Measurements from ENCODE around the gene CAV2. TPM values are rescaled to one million over a fixed set of nuclear protein-coding genes. Genes with fewer than 3 reads are reported as not detected.

Gene CAV2
- polyA plus RNA-seq, 1 of the 3 experiments (the other 2 are of a cell fraction) = 182 TPM

DNA sequence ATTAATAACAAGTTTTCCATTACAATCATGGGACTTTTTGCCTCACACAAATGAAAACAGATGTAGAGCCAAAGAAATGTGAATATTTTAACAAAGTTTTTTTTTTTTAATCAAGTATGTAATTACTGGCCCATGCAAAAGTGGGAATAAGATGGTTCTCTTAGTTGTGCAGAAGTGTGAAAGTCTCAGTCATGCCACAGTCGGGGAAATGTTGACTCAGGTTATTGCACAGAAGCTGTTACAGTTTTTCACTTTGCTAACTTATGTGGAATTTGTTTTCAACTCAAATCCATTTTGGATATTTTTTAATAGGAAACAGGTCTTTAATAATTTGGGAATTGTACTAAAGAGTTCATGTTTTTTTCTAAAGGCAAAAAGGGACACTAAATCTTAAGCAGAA lies 44.0 kb upstream of the CAV2 start:
- Histone ChIP-seq H4K20me1 (ENCODE audit: insufficient read depth) (no peaks in the 10 kb centered on the region), H3K36me3 (replicated peaks in 1 of 2; ENCODE audit: control insufficient read depth in 1 of 2, insufficient read depth in 2 of 2, low read length in 1 of 2) (no peaks in the 10 kb centered on the region), H3K4me1 (ENCODE audit: control insufficient read depth in 1 of 2, insufficient read depth in 2 of 2, low read depth in 1 of 2, low read length in 1 of 2) (peaks cover 0 to 16% of the 10 kb centered on the region in 2 experiments; a peak in 3 of 4 replicates), H3K9me3 (no peaks in the 10 kb centered on the region), H3K4me3 (ENCODE audit: low read depth in 2 of 2, low read length in 1 of 2) (no peak overlapping the region; a peak in 1 of 4 replicates), H3K27ac (ENCODE audit: low read depth in 2 of 2, low read length in 1 of 2) (peak overlapping the region; percentile 68 to 78; a peak in 3 of 4 replicates), H3K79me2 (ENCODE audit: insufficient read depth) (no peaks in the 10 kb centered on the region), H3K4me2 (peak overlapping the region; percentile 62), H2AFZ (ENCODE audit: low read depth) (peak overlapping the region; percentile 67), H3K9ac (peak overlapping the region; percentile 11; the same call in 1 of the 2 replicates), H3K9me2 (no peaks in the 10 kb centered on the region), H3F3A (replicated peaks; ENCODE audit: insufficient read depth) (peaks cover 26% of the 10 kb centered on the region), H3K27me3 (ENCODE audit: insufficient read depth) (no peaks in the 10 kb centered on the region)
- no peak for DNase-seq
- ChIA-PET POLR2A (no interaction called here), CTCF (interaction anchor here (1.1 kb wide), 1 partner anchor 133 kb away, joined by 3 read pairs; no protein-coding TSS in a partner anchor)
- 35% methylated on average over 1 of the region's 1 CpG for WGBS (ENCODE audit: low lambda C conversion rate)
- TF ChIP-seq, protein P1, sequence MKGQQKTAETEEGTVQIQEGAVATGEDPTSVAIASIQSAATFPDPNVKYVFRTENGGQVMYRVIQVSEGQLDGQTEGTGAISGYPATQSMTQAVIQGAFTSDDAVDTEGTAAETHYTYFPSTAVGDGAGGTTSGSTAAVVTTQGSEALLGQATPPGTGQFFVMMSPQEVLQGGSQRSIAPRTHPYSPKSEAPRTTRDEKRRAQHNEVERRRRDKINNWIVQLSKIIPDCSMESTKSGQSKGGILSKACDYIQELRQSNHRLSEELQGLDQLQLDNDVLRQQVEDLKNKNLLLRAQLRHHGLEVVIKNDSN (IDR thresholded peaks at IDR 0.05; ENCODE audit: borderline replicate concordance, low read depth) = no peak
- TF ChIP-seq SMC3 (IDR thresholded peaks at IDR 0.05; ENCODE audit: low read depth, low read length) (no peak), MEF2A (IDR thresholded peaks at IDR 0.05; ENCODE audit: borderline replicate concordance, low read depth) (no peak), FOXM1 (IDR thresholded peaks at IDR 0.05; ENCODE audit: low read depth) (no peak), EP300 (IDR thresholded peaks at IDR 0.05; ENCODE audit: borderline replicate concordance in 1 of 2, low read depth in 1 of 2, low read length in 1 of 2) (no peak), FOSL2 (IDR thresholded peaks at IDR 0.05; ENCODE audit: borderline replicate concordance, low read depth) (no peak), FOXJ3 (CRISPR knock-in tag; IDR thresholded peaks at IDR 0.05) (no peak), CTCF (IDR thresholded peaks at IDR 0.05) (no peak), CHD2 (IDR thresholded peaks at IDR 0.05; ENCODE audit: low read length, partially characterized antibody) (no peak), RCOR1 (IDR thresholded peaks at IDR 0.05; ENCODE audit: low read length) (no peak), TCF12 (IDR thresholded peaks at IDR 0.05) (no peak; the same call in 1 of the 2 replicates), GABPA (IDR thresholded peaks at IDR 0.05; ENCODE audit: low read depth) (no peak)
- TF ChIP-seq, protein P2, sequence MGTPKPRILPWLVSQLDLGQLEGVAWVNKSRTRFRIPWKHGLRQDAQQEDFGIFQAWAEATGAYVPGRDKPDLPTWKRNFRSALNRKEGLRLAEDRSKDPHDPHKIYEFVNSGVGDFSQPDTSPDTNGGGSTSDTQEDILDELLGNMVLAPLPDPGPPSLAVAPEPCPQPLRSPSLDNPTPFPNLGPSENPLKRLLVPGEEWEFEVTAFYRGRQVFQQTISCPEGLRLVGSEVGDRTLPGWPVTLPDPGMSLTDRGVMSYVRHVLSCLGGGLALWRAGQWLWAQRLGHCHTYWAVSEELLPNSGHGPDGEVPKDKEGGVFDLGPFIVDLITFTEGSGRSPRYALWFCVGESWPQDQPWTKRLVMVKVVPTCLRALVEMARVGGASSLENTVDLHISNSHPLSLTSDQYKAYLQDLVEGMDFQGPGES (IDR thresholded peaks at IDR 0.05; ENCODE audit: low read depth, low read length) = no peak
- TF ChIP-seq, protein P3, sequence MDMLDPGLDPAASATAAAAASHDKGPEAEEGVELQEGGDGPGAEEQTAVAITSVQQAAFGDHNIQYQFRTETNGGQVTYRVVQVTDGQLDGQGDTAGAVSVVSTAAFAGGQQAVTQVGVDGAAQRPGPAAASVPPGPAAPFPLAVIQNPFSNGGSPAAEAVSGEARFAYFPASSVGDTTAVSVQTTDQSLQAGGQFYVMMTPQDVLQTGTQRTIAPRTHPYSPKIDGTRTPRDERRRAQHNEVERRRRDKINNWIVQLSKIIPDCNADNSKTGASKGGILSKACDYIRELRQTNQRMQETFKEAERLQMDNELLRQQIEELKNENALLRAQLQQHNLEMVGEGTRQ (IDR thresholded peaks at IDR 0.05; ENCODE audit: borderline replicate concordance, low read depth, low read length) = no peak

Data from SK-N-SH (cell line).